ENCODE results near the gene CAMK1D.

GRCh38 chr10:12364559-12364958 is 15.2 kb downstream of the CAMK1D start:
- TF ChIP-seq CTCF (conservative IDR thresholded peaks at IDR 0.05 in 1 of 2, IDR thresholded peaks at IDR 0.05 in 1 of 2; ENCODE audit: extremely low read depth in 1 of 2, insufficient read depth in 1 of 2, low read depth in 1 of 2, low read length in 2 of 2) (no peak), EZH2 (IDR thresholded peaks at IDR 0.05; ENCODE audit: borderline replicate concordance, low read length) (no peak)
